Stimulated activated CD4-positive, alpha-beta T cell treated with anti-CD3 and anti-CD28 coated beads, Interleukin-15, amount 100 ng/mL, for 24 hours (primary cell): ENCODE measurements around the gene ZDHHC16.
"Not testable (repeated sequence)": the region's sequence is repeated elsewhere in the genome, so short reads cannot be mapped to it uniquely, and the experiment has no call there.

ENCODE experiments used
- DNase-seq: peaks from one replicate; pipeline ENCODE4 v3.0.0-alpha.2; 2020

The ZDHHC16 gene

DNA sequence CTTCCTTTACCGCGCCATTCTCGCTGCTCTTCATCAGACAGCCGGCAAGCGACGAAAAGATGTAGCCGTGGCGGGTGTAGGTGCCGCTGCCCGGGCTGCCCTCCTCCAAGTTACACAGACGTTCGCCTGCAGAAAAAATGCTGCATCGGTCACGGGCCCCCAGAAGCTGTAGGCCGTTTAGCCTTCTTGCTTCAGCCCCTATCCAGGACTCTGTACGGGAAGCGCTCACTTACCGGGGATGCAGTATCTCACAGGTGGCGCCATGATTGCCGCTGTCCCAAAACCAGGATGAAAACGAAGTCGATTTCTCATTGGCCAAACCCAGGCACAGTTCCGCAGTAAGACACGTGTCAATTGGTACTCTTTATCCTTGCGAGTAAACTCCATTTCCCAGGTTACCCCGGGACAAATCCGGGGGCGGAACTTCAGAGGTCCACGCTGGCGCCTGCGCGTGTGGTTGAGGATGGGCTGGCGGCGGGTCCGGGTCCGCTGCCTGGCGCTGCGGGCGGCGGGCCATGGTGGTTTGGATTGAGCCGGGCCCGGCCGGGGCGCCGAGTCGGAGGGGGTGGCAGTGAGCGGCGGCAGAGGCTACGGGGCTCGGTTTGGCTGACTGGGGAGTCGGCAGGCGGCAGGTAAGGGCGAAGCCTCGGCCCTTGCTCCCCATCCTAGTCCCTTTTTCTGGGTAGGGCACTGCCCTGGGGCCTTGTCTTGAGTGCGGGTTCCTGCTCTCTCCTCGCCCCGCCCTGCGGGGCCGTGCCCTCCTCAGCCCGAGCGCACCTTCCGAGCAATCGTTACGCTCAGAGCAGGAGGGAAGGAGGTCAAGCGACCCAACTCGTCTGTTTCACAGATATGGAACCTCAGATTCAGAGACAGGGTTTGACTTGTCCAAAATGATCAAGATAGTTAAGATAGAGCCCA, at the start of gene ZDHHC16, which contains the start of gene EXOSC1:
TSS of gene ZDHHC16 (plus strand) at position 454 of the 918 bp plus-strand sequence. CDS start 5,501 bp downstream, outside the sequence.
TSS of gene EXOSC1 (minus strand) at position 285 of the 918 bp plus-strand sequence. CDS start at position 264, 21 bp downstream.
- peak; percentile 97 for DNase-seq

GRCh38 chr10:97399843-97400545, 46.0 kb upstream of the ZDHHC16 start:
- DNase-seq: peak; percentile 53

- DNase-seq: peak; percentile 87
Observed at GRCh38 chr10:97400665-97401454, 45.1 kb upstream of the ZDHHC16 start, which contains the start of gene RRP12. Gene RRP12 (minus strand): TSS chr10:97401340. CDS start chr10:97401231, 109 bp downstream.

DNA sequence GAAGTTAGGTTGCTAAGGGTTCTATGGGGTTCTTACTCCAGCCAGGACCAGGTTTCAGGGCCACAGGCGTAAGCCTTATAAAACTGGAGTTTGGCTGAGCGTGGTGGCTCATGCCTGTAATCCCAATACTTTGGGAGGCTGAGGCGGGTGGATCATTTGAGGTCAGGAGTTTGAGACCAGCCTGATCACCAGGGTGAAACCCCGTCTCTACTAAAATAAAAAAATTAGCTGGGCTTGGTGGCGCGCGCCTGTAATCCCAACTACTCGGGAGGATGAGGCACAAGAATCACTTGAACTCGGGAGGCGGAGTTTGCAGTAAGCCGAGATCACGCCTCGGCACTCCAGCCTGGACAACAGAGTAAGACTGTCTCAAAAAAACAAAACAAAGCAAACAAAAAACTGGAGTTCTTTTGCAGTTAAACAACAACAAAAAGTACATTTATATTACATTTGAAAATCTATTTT, 44.5 kb upstream of the ZDHHC16 start:
- DNase-seq: no peak

DNA sequence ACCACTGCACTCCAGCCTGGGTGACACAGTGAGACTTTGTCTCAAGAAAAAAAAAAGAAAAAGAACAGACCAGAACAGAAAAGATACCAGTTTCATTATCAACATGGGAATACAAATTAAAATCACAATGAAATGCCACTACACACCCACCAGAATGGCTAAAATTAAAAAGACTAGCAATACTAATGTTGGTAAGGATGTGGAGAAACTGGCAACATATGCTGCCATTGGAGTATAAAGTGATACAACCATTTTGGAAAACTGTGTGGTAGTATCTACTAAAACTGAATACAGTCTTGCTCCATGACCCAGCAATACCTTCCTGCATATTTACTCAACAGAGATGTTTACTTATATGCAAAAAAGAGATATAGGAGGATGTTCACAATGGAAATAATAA, 41.9 kb upstream of the ZDHHC16 start:
- no peak for DNase-seq

GRCh38 chr10:97406064-97406463, 39.9 kb upstream of the ZDHHC16 start:
- DNase-seq: no peak

- not testable (repeated sequence) for DNase-seq
Observed at GRCh38 chr10:97406483-97406882, 39.5 kb upstream of the ZDHHC16 start.

GRCh38 chr10:97407211-97407951, 38.6 kb upstream of the ZDHHC16 start:
- DNase-seq: peak; percentile 71

- no peak for DNase-seq
Observed at GRCh38 chr10:97407952-97408248, 38.1 kb upstream of the ZDHHC16 start.

DNA sequence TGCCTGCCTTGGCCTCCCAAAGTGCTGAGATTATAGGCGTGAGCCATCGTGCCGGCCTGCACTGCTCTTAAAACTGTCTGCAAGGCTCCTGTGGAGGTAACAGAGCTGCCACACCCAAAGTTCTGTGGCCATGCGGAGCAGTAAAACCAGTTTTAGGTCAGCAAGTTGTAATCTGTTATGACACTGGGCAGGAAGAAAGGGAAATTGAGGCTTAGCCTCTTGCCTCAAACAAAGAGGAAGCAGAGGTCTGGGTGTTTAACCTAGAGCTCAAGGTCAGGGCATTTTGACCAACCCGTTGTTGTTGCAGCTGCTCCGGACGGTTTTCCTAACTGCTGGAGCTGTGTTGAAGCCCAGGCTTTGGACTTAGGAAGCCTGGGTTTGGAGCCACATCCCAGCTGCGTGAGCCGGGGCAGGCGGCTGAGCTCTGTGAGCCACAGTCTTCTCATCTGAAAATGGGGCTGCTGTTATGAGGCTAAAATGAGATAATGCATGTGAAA, 37.4 kb upstream of the ZDHHC16 start:
- DNase-seq: no peak

DNA sequence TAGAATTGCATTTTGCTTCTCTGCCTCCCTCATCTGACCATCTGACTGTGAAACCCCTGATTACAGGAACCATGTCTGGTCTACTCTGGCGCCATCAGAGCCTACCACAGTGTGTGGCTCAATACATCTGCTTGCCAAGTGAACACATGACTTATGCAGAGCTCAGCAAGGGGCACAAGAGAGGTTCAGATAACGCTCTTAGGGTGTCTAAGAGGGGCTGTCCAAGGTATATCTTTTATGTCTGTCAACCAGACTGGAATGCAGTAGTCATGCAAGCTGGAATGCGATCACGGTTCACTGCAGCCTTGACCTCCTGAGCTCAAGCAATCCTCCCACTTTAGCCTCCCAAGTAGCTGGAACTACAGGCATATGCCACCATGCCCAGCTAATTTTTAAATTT, 34.6 kb upstream of the ZDHHC16 start:
- DNase-seq: no peak

GRCh38 chr10:97412891-97413304, 33.1 kb upstream of the ZDHHC16 start:
- peak; percentile 84 for DNase-seq

DNA sequence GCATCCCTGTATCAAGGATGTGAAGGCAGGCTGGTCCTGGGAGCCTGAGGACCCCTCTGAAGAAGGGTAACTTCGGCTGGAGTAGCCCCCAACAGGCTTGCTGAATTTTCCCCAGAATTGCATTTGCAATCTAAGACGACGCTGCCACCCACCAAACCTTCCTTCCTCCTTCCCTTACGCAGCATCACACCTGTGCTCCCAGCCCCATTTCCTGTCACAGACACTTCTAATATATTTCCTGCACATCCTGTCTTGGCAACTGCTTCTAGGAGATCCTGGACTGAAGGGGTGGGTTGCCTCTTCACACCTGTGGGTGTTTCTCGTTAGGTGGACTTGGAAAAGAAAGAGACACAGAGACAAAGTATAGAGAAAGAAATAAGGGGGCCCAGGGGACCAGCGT, 29.4 kb upstream of the ZDHHC16 start:
- no peak for DNase-seq

DNA sequence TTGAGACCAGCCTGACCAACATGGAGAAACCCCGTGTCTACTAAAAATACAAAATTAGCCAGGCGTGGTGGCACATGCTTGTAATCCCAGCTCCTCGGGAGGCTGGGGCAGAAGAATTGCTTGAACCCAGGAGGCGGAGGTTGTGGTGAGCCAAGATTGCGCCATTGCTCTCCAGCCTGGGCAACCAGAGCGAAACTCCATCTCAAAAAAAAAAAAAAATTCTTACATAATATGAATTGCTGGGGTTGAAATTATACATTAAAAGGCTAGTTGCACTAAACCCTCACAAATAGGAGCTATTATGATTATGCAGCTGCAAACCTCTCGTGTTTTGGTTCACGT, 22.2 kb upstream of the ZDHHC16 start:
- not testable (repeated sequence) for DNase-seq

GRCh38 chr10:97425964-97426775, 19.8 kb upstream of the ZDHHC16 start, which contains the start of gene PGAM1:
Gene PGAM1 (plus strand): TSS chr10:97426191. CDS start chr10:97426308, 117 bp downstream.
- DNase-seq: peak; percentile 95

- no peak for DNase-seq
Observed at GRCh38 chr10:97426776-97427570, 19.0 kb upstream of the ZDHHC16 start.

DNA sequence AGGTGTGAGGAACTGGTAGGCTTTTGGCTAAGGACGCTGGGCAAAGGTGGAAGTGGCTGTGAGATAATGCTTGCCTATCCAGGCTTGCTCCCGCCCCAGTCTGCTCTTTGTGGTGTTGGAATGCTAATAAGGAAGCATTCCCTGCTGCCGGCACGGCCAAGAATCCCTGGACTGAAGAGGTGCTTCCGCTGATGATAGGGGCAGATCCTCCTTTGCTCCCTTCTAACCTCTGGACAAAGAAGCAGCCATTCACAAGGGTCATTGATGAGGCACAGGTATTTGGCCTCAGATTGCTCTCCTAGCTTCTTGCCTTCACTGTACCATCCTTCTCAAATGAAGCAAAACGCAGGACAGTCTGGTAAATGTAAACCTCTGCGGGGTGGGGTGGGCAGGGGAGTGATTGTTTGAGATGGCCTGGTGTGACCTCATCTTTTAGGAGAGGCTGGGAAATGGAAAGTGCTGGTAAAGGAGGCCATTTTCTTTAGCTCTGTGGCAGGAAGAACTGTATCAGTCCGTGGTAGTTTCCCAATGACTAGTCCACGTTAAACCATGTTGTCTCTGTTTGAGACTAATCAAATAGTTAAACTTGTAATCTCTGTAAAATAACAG, 18.3 kb upstream of the ZDHHC16 start:
- DNase-seq: peak; percentile 60

- DNase-seq: peak; percentile 49
Observed at GRCh38 chr10:97428572-97428981, 17.4 kb upstream of the ZDHHC16 start.

- no peak for DNase-seq
Observed at GRCh38 chr10:97434055-97434454, 11.9 kb upstream of the ZDHHC16 start.

DNA sequence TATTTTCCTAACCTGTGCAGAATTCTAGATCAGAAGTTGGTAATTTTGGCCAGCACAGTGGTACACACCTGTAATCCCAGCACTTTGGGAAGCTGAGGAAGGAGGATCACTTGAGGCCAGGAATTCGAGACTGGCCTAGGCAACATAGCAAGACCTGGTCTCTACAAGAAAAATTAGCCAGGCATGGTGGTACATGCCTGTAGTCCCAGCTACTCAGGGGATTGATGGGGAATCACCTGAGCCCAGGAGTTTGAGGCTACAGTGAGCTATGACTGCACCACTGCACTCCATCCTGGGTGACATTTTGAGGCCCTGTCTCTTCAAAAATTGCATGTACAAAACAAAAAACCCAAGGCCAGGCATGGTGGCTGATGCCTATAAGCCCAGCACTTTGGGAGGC, 11.4 kb upstream of the ZDHHC16 start:
- DNase-seq: peak; percentile 34
